Upper lobe of left lung (tissue), 6 donors: ENCODE data around the gene PTCHD1. TPM values are rescaled to one million over a fixed set of nuclear protein-coding genes. Genes with fewer than 3 reads are reported as not detected.

ENCODE experiments used
- ATAC-seq, 2 donors: fragments of 200-7000 bp; cut with Tn5 transposase; one replicate each; pipeline ENCODE4 v1.9.1; 2022; ENCODE audit warnings: mild to moderate bottlenecking in 2 of 2, moderate library complexity in 2 of 2; ENCODE audit not compliant: low FRiP score in 2 of 2
- DNase-seq, 2 donors: peaks; one replicate each; pipeline ENCODE4 v3.0.0-alpha.2; 2019 to 2020
- H3K27ac ChIP-seq, 4 donors: fragments of 200-600 bp; sonication (generic); one replicate each; pipeline ENCODE4 v1.5.1; 2016 to 2019
- H3K27me3 ChIP-seq, 4 donors: fragments of 200-600 bp; sonication (generic); one replicate each; pipeline ENCODE4 v1.5.1; 2017 to 2019
- H3K36me3 ChIP-seq, 4 donors: fragments of 200-600 bp; sonication (generic); one replicate each; pipeline ENCODE4 v1.5.1; 2016 to 2019
- H3K4me1 ChIP-seq, 4 donors: fragments of 200-600 bp; sonication (generic); one replicate each; pipeline ENCODE4 v1.5.1; 2018 to 2019
- H3K4me3 ChIP-seq, 4 donors: fragments of 200-600 bp; sonication (generic); one replicate each; pipeline ENCODE4 v1.5.1; 2017 to 2019; ENCODE audit warnings: mild to moderate bottlenecking in 2 of 4, moderate library complexity in 1 of 4
- H3K9me3 ChIP-seq, 4 donors: fragments of 200-600 bp; sonication (generic); one replicate each; pipeline ENCODE4 v1.5.1; 2018 to 2019
- EP300 ChIP-seq, 4 donors: sonication (generic); formaldehyde crosslinking; IDR thresholded peaks; one replicate each; pipeline ENCODE4 v1.5.1; 2017; ENCODE audit warnings: antibody characterized with exemption in 4 of 4, control low read depth in 2 of 4
- POLR2A ChIP-seq, 4 donors: fragments of 450-650 bp; IDR thresholded peaks; one replicate each; pipeline ENCODE4 v1.5.1; 2016 to 2017; ENCODE audit warnings: antibody characterized with exemption in 4 of 4, mild to moderate bottlenecking in 2 of 4
- POLR2AphosphoS5 ChIP-seq, 2 donors: sonication (generic); formaldehyde crosslinking; IDR thresholded peaks; one replicate each; pipeline ENCODE4 v1.5.1; 2017; ENCODE audit warnings: antibody characterized with exemption in 2 of 2
- WGBS, 2 donors: methylation state at CpG; one replicate each; pipeline ENCODE4 v1.1.5; 2017 to 2018; 5-methylcytosine and 5-hydroxymethylcytosine counted together
- total RNA-seq, 6 donors: library from RNA; depleted of rRNA in 4 of 6; stranded (reverse); fragments of >200 nt in 4 of 6; gene quantifications; one replicate each; pipeline versions ENCODE4 v1.1.0 to v1.2.1, GENCODE V29; 2016 to 2021
- TF ChIP-seq, protein P1 (sequence below), 6 experiments: fragments of 450-650 bp in 4 of 6; fragments of 200-600 bp in 2 of 6; sonication (generic) in 2 of 6; IDR thresholded peaks; one replicate each; pipeline ENCODE4 v1.5.1; 2016 to 2019; ENCODE audit warnings: antibody characterized with exemption in 6 of 6
- donor health status: DM: no; HTN: no; CAD: no; lungs with moderate emphysema.
- donor health status: DM: no; HTN: yes; CAD: no; lungs with severe emphysema.

Gene PTCHD1
- total RNA-seq, 6 donors from 2014 or later, result 0.61 to 2.2 (median 1.4) TPM

DNA sequence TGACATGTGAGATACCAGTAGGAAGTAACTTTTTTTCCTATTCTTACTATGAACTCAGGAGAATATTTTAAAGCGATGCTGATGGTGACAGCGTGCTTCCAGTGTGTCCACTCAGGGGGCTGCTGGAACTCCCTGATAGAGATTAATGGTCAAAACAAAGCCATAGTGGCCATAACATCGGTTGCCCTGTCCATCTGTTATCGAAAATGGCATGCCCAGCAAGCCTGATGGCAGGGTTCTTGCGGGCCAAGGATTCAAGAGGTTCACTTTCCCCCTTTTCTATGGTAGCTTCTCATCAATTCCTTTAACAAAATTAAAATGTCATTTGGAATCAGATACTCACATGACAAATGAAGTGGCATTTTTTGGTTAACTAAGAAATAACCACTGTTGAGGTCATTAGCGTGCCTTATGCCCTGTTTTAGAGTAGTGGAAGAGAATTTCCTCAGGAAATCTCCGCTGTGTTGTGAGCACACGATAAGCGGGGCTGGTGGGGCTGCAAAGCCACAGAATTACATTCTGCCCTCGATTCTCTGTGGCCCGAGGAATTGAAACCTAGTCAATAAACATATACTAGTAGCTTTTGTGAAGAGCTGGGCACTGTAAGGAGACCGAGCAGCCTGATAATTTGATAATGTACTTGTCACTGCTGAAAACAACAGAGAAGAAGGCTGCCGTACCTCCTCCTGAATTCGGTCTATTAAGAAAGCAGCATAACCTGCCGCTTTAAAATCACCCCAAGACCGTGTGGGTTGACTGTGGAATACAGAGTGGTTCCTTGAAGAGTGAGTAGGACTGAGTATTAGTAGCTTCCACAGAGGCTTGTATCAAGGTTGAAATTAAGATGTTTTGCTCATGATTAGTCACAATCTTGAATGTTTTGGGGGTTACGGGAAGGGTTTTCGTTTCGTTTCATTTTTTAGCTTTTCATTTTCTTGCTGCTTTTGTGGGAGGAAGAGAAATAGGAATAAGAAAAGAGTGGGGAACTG, 46.7 kb downstream of the PTCHD1 start:
- 61 to 71% methylated on average over 11 to 19 of the region's 19 CpGs for WGBS, 2 donors

DNA sequence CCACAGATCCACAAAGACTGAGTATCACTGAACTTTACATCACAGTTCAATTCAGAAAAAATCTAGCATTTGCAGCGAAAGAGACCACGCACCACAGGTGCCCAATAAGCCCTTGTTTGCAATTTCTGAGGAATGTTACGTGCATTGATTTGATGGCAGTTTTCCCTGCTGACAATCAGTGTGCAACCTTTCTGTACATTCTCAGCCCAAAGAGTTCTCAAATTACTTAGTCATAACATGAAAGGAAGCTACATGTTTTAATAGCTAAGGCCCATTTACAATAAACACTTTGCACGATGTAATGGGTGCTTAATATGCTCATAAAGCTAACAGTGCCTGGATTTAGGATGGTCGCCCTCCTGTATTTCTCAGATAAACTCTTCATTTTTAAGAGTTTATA, 47.9 kb downstream of the PTCHD1 start:
- no peaks in the 10 kb centered on the region for H3K9me3 ChIP-seq
- no peaks in the 10 kb centered on the region for H3K36me3 ChIP-seq
- H3K27me3 ChIP-seq, result no peaks in the 10 kb centered on the region
- no peak overlapping the region for H3K27ac ChIP-seq
- DNase-seq, result no peak
- TF ChIP-seq, protein P1, sequence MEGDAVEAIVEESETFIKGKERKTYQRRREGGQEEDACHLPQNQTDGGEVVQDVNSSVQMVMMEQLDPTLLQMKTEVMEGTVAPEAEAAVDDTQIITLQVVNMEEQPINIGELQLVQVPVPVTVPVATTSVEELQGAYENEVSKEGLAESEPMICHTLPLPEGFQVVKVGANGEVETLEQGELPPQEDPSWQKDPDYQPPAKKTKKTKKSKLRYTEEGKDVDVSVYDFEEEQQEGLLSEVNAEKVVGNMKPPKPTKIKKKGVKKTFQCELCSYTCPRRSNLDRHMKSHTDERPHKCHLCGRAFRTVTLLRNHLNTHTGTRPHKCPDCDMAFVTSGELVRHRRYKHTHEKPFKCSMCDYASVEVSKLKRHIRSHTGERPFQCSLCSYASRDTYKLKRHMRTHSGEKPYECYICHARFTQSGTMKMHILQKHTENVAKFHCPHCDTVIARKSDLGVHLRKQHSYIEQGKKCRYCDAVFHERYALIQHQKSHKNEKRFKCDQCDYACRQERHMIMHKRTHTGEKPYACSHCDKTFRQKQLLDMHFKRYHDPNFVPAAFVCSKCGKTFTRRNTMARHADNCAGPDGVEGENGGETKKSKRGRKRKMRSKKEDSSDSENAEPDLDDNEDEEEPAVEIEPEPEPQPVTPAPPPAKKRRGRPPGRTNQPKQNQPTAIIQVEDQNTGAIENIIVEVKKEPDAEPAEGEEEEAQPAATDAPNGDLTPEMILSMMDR (IDR thresholded peaks at IDR 0.05), result no peak
- TF ChIP-seq EP300 (IDR thresholded peaks at IDR 0.05), result no peak
- TF ChIP-seq POLR2AphosphoS5 (IDR thresholded peaks at IDR 0.05), result no peak
- TF ChIP-seq POLR2A (IDR thresholded peaks at IDR 0.05), result no peak
- 81 to 85% methylated on average over 5 of the region's 5 CpGs for WGBS, 2 donors
- no peaks in the 10 kb centered on the region for H3K4me1 ChIP-seq
- no peak overlapping the region for H3K4me3 ChIP-seq
- ATAC-seq, result no peak

More for the DNA sequence above, 46.7 kb downstream of the PTCHD1 start:
- H3K4me3 ChIP-seq, result no peak overlapping the region
- TF ChIP-seq POLR2AphosphoS5 (IDR thresholded peaks at IDR 0.05) (no peak), POLR2A (IDR thresholded peaks at IDR 0.05) (no peak)
- H3K36me3 ChIP-seq, result no peaks in the 10 kb centered on the region
- no peaks in the 10 kb centered on the region for H3K27me3 ChIP-seq
- no peak overlapping the region for H3K27ac ChIP-seq
- H3K4me1 ChIP-seq, result no peaks in the 10 kb centered on the region
- H3K9me3 ChIP-seq, result no peaks in the 10 kb centered on the region
- no peak for DNase-seq
- ATAC-seq, result no peak

GRCh38 chrX:23383411-23383810, 48.8 kb downstream of the PTCHD1 start:
- no peak for DNase-seq
- no peaks in the 10 kb centered on the region for H3K4me1 ChIP-seq
- H3K4me3 ChIP-seq, result no peak overlapping the region
- no peaks in the 10 kb centered on the region for H3K27me3 ChIP-seq
- no peaks in the 10 kb centered on the region for H3K9me3 ChIP-seq
- H3K36me3 ChIP-seq, result no peaks in the 10 kb centered on the region
- no peak overlapping the region for H3K27ac ChIP-seq
- WGBS, 2 donors, result 64 to 87% methylated on average over 2 of the region's 2 CpGs
- TF ChIP-seq, protein P1 (IDR thresholded peaks at IDR 0.05), result no peak
- TF ChIP-seq EP300 (IDR thresholded peaks at IDR 0.05), result no peak
- no peak for TF ChIP-seq POLR2AphosphoS5 (IDR thresholded peaks at IDR 0.05)
- TF ChIP-seq POLR2A (IDR thresholded peaks at IDR 0.05), result no peak
- peak in 1 of 2 donors; percentile 51 for ATAC-seq

DNA sequence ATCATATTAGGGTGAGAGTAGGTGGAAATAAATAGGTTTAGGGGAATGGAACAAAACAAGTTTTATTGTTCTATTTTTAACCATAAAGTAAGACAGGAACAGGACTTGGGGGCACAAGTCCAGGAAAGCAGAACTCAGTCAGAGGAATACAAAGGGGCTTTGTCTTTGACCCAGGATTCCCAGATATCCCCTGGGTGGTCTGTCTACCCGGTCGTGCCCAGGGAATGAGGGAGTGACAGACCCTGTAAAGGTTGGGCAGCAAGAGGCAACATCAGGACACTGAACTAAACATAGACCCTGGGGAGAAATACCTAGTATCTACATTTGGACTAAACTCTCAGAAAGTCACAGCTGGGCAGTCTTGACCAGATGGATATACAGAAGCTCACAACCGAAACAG, 50.6 kb downstream of the PTCHD1 start:
- H3K4me1 ChIP-seq, result no peaks in the 10 kb centered on the region
- no peak for TF ChIP-seq EP300 (IDR thresholded peaks at IDR 0.05)
- ATAC-seq (no peak), DNase-seq (no peak)
- no peaks in the 10 kb centered on the region for H3K36me3 ChIP-seq
- WGBS, 2 donors, result 58 to 100% methylated on average over 3 of the region's 3 CpGs
- H3K27me3 ChIP-seq, result no peaks in the 10 kb centered on the region
- H3K27ac ChIP-seq, result no peak overlapping the region
- no peak overlapping the region for H3K4me3 ChIP-seq
- H3K9me3 ChIP-seq, result no peaks in the 10 kb centered on the region

DNA sequence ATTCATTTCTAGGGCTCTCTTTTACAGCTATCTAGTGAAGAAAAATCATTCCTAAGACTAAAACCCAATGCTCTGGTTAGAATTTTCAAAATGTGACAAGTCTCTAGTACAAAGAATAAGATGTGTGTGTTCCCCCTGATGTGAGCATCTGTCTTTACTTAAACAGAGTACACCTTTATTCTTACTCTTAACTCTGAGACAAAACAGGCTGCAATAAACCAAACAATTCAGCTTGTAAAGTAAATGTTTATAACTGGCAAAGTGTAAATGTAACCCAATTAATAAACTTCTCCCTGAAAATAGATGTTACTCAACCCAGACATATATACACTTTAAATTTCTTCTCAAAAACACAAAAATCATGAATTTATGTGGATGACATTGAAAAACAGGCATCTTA, 51.6 kb downstream of the PTCHD1 start:
- ATAC-seq (no peak), DNase-seq (no peak)
- Histone ChIP-seq H3K9me3 (no peaks in the 10 kb centered on the region), H3K36me3 (no peaks in the 10 kb centered on the region), H3K4me3 (no peak overlapping the region), H3K27ac (no peak overlapping the region), H3K27me3 (no peaks in the 10 kb centered on the region), H3K4me1 (no peaks in the 10 kb centered on the region)
- TF ChIP-seq, protein P1 (IDR thresholded peaks at IDR 0.05), result no peak
- TF ChIP-seq POLR2AphosphoS5 (IDR thresholded peaks at IDR 0.05) (no peak), POLR2A (IDR thresholded peaks at IDR 0.05) (no peak), EP300 (IDR thresholded peaks at IDR 0.05) (no peak)
